Panc1 (cell line): ENCODE measurements around the gene TRPM1.

Experiments
- CTCF ChIP-seq: fragments of 450-650 bp; IDR thresholded peaks from 2 replicates; pipeline ENCODE4 v1.5.1; 2017; ENCODE audit warnings: mild to moderate bottlenecking
- TCF7L2 ChIP-seq: IDR thresholded peaks from 2 replicates; pipeline ENCODE4 v1.6.1; 2011; ENCODE audit warnings: mild to moderate bottlenecking, low read depth, low read length, inconsistent platforms

GRCh38 chr15:31047437-31047836, 54.1 kb downstream of the TRPM1 start:
- no peak for TF ChIP-seq CTCF
- TF ChIP-seq TCF7L2 = no peak
